ENCODE results near the gene DDR2.

Gene DDR2

GRCh38 chr1:162689745-162690671 is 57.7 kb downstream of the DDR2 start:
- H3K27ac ChIP-seq: no peak overlapping the region
- TF ChIP-seq CTCF (conservative IDR thresholded peaks at IDR 0.05) (no peak), ZFX (IDR thresholded peaks at IDR 0.05) (no peak)

GRCh38 chr1:162690672-162691434 is 58.6 kb downstream of the DDR2 start:
- no peak overlapping the region for H3K27ac ChIP-seq
- no peak for TF ChIP-seq CTCF (conservative IDR thresholded peaks at IDR 0.05)
- TF ChIP-seq ZFX (IDR thresholded peaks at IDR 0.05): no peak

- TF ChIP-seq ZFX (IDR thresholded peaks at IDR 0.05) (no peak), CTCF (conservative IDR thresholded peaks at IDR 0.05) (no peak)
- H3K27ac ChIP-seq: no peak overlapping the region
Measured at GRCh38 chr1:162691999-162692575, 59.8 kb downstream of the DDR2 start.

- H3K27ac ChIP-seq: no peak overlapping the region; the same call in 1 of the 2 replicates
- TF ChIP-seq ZFX (IDR thresholded peaks at IDR 0.05) (no peak), CTCF (conservative IDR thresholded peaks at IDR 0.05) (no peak)
Measured at GRCh38 chr1:162694911-162695310, 62.6 kb downstream of the DDR2 start.

GRCh38 chr1:162695687-162696086 is 63.4 kb downstream of the DDR2 start:
- no peak overlapping the region; the same call in 1 of the 2 replicates for H3K27ac ChIP-seq
- no peak for TF ChIP-seq CTCF (conservative IDR thresholded peaks at IDR 0.05)
- TF ChIP-seq ZFX (IDR thresholded peaks at IDR 0.05): no peak

- TF ChIP-seq ZFX (IDR thresholded peaks at IDR 0.05) (no peak), CTCF (conservative IDR thresholded peaks at IDR 0.05) (no peak)
- peak overlapping the region; percentile 80 for H3K27ac ChIP-seq
Measured at GRCh38 chr1:162696286-162696862, 64.1 kb downstream of the DDR2 start.

Data from C4-2B (cell line).